NK-92 treated with Interleukin-12 subunit alpha and Interleukin-12 subunit beta, amount 100 ng/mL, for 24 hours (cell line): Measurements from ENCODE around the gene TLR4.

Experiments
- DNase-seq: peaks from one replicate; lab custom pipeline; 2025; lab: John Stamatoyannopoulos, UW

TLR4 gene

GRCh38 chr9:117704024-117704575 is at the start of gene TLR4:
TSS of gene TLR4 (plus strand) at chr9:117704403. CDS start at chr9:117704473, 70 bp downstream.
- no peak for DNase-seq

GRCh38 chr9:117656002-117656401 is 48.2 kb upstream of the TLR4 start:
- no peak for DNase-seq

GRCh38 chr9:117662651-117663050 is 41.6 kb upstream of the TLR4 start:
- DNase-seq, result no peak

- no peak for DNase-seq
Measured at GRCh38 chr9:117664419-117664818, 39.8 kb upstream of the TLR4 start.

GRCh38 chr9:117665601-117666385 is 38.4 kb upstream of the TLR4 start:
- DNase-seq, result no peak

- DNase-seq, result no peak
Measured at GRCh38 chr9:117671468-117671867, 32.7 kb upstream of the TLR4 start.

GRCh38 chr9:117672369-117672768 is 31.8 kb upstream of the TLR4 start:
- DNase-seq, result no peak

GRCh38 chr9:117677572-117677971 is 26.6 kb upstream of the TLR4 start:
- DNase-seq, result no peak

GRCh38 chr9:117678871-117679270 is 25.3 kb upstream of the TLR4 start:
- no peak for DNase-seq

- no peak for DNase-seq
Measured at GRCh38 chr9:117679416-117679815, 24.8 kb upstream of the TLR4 start.

GRCh38 chr9:117681888-117682287 is 22.3 kb upstream of the TLR4 start:
- DNase-seq, result no peak

- DNase-seq, result no peak
Measured at GRCh38 chr9:117682955-117683710, 21.1 kb upstream of the TLR4 start.

GRCh38 chr9:117687532-117687931 is 16.7 kb upstream of the TLR4 start:
- no peak for DNase-seq

- no peak for DNase-seq
Measured at GRCh38 chr9:117691367-117691766, 12.8 kb upstream of the TLR4 start.

GRCh38 chr9:117696154-117696553 is 8.0 kb upstream of the TLR4 start:
- DNase-seq, result no peak

GRCh38 chr9:117697046-117697445 is 7.2 kb upstream of the TLR4 start:
- DNase-seq, result no peak

GRCh38 chr9:117703537-117703936 is 666 bp upstream of the TLR4 start:
- no peak for DNase-seq

- no peak for DNase-seq
Measured at GRCh38 chr9:117704597-117704996, 394 bp downstream of the TLR4 start.

- DNase-seq, result no peak
Measured at GRCh38 chr9:117705386-117705785, 1.2 kb downstream of the TLR4 start.

- no peak for DNase-seq
Measured at GRCh38 chr9:117706421-117707116, 2.4 kb downstream of the TLR4 start.

- DNase-seq, result no peak
Measured at GRCh38 chr9:117707561-117707960, 3.4 kb downstream of the TLR4 start.

- no peak for DNase-seq
Measured at GRCh38 chr9:117709936-117710335, 5.7 kb downstream of the TLR4 start.
